BLaER1 (cell line): ENCODE data around the gene LAMB2.

Experiments used
- H3K27ac ChIP-seq: shearing (Covaris generic); formaldehyde crosslinking; 2 replicates; pipeline ENCODE4 v1.8.1; 2022
- H3K27me3 ChIP-seq: shearing (Covaris generic); formaldehyde crosslinking; 2 replicates; pipeline ENCODE4 v1.8.1; 2022
- H3K36me3 ChIP-seq: shearing (Covaris generic); formaldehyde crosslinking; 2 replicates; pipeline ENCODE4 v1.8.1; 2022
- H3K4me1 ChIP-seq: shearing (Covaris generic); formaldehyde crosslinking; 2 replicates; pipeline ENCODE4 v1.8.1; 2022
- H3K4me2 ChIP-seq: shearing (Covaris generic); formaldehyde crosslinking; 2 replicates; pipeline ENCODE4 v1.8.1; 2022
- H3K4me3 ChIP-seq: shearing (Covaris generic); formaldehyde crosslinking; 2 replicates; pipeline ENCODE4 v1.8.1; 2022
- H3K9ac ChIP-seq: shearing (Covaris generic); formaldehyde crosslinking; 2 replicates; pipeline ENCODE4 v1.8.1; 2022
- H3K9me3 ChIP-seq: shearing (Covaris generic); formaldehyde crosslinking; 2 replicates; pipeline ENCODE4 v1.8.1; 2022
- H4K20me1 ChIP-seq: shearing (Covaris generic); formaldehyde crosslinking; 2 replicates; pipeline ENCODE4 v1.8.1; 2022
- Cebpa-rat ChIP-seq: shearing (Covaris generic); IDR thresholded peaks from 2 replicates; pipeline ENCODE4 v1.8.1; 2022

Gene LAMB2

DNA sequence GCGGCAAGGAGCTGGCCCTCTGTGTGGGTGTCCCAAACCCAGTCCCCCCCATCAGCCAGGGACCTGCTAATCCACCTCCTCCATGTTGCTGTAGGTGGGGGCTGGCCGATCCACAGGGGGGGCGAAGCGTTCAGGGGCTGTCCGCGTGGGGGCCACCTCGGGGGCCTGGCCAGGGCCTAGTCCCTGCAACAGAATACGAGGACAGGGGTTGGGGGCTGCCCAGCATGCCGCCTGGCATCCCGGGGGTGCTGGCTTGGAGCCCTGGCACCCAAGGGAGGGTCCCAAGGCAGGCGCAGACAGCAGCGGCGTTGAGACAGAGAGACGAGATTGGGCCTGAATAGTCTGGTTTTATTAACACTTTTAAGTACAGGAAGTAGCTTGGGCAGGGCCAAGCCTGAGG lies 24.5 kb downstream of the LAMB2 start:
- no peak overlapping the region for H3K4me3 ChIP-seq
- H4K20me1 ChIP-seq = no peaks in the 10 kb centered on the region
- no peak for TF ChIP-seq Cebpa-rat
- H3K9me3 ChIP-seq = no peaks in the 10 kb centered on the region
- H3K36me3 ChIP-seq = peaks cover 78% of the 10 kb centered on the region
- H3K9ac ChIP-seq = no peak overlapping the region
- no peaks in the 10 kb centered on the region for H3K27me3 ChIP-seq
- no peak overlapping the region for H3K27ac ChIP-seq
- H3K4me1 ChIP-seq = peaks cover 26% of the 10 kb centered on the region
- H3K4me2 ChIP-seq = no peak overlapping the region

DNA sequence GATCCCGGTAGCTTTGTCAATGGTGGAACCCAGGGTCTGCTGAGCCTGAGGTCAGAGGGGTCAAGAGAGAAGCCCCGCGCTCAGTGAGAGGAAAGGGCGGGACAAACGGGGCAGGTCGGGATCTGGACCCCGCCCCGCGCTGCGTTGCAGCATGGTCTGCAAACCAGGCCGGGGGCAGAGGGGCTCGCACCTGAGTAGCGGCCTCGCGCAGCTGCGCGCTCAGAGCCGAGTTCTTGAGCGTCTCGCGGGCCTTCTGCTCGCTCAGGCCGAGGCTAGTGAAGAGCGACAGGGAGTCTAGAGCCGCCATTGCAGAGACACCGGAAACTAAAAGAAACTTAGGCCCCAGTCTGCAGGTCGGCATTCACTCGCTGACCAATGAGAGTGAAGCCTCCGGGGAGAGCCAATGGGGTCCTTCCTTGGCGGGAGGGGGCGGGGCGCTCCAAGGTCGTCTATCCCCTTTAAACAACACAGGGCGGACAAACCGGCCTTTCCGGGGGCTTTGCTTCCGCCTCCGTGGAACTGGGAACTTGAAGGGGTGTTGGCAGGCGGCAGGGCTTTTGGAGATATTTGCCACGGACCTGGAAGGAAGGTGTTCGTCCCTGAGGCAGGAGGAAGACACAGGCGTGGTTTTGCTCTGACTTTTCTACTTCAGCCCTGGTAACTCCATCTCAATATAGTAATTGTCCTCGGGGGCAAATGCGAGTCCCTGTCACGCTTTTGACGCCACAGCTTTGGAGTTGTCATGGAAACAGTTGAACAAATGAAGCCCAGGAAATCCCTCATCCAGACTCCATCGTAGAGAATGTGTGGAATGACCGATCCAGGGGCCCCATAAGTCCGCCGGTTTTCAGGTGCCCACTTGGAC lies 28.2 kb downstream of the LAMB2 start, which contains the start of gene QARS1:
TSS of gene QARS1 (minus strand) at position 331 of the 865 bp plus-strand sequence. CDS start at position 307, 24 bp downstream.
- peaks cover 78% of the 10 kb centered on the region for H3K36me3 ChIP-seq
- no peak for TF ChIP-seq Cebpa-rat

GRCh38 chr3:49104052-49104426 lies 28.8 kb downstream of the LAMB2 start:
- Histone ChIP-seq H3K4me2 (peak overlapping the region; percentile 99), H3K9ac (peak overlapping the region; percentile 94), H3K27me3 (no peaks in the 10 kb centered on the region), H3K9me3 (no peaks in the 10 kb centered on the region), H4K20me1 (no peaks in the 10 kb centered on the region), H3K36me3 (peaks cover 78% of the 10 kb centered on the region), H3K4me1 (peaks cover 32% of the 10 kb centered on the region), H3K4me3 (peak overlapping the region; percentile 84), H3K27ac (peak overlapping the region; percentile 92)
- TF ChIP-seq Cebpa-rat = no peak

More for the DNA sequence above, 28.2 kb downstream of the LAMB2 start, which contains the start of gene QARS1:
- H3K27me3 ChIP-seq = no peaks in the 10 kb centered on the region
- peak within 1 kb of the TSS; percentile 94 for H3K9ac ChIP-seq
- no peaks in the 10 kb centered on the region for H3K9me3 ChIP-seq
- peak within 1 kb of the TSS; percentile 99 for H3K4me2 ChIP-seq
- peak within 1 kb of the TSS; percentile 84 for H3K4me3 ChIP-seq
- peaks cover 32% of the 10 kb centered on the region for H3K4me1 ChIP-seq
- no peaks in the 10 kb centered on the region for H4K20me1 ChIP-seq
- peak within 1 kb of the TSS; percentile 92 for H3K27ac ChIP-seq

DNA sequence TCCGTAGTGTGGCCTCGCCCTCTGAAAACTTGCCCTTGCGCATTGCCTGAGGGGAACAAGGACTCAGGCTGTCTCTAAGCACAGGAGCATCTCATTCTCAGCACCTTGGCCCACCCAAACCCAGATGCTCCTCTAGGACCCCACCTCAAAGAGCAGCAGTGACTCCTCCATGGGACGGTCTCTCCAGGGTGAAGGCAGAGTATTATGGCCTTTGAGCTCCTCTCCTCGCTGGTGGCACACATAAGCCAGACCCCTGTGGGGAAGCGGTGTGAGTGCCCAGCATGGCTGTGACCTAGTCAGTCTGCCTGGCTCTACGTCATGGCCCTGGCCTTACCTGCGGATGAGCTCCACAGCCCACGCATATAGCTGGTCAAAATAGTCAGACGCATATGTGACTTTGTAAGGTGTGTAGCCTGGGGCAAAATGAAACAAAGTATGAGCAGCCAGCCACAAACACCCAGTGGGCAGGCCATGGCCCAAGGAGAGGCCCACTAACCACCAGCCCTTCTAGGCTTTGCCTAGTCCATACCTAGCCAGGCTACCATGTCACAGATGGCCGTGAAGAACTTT lies 32.7 kb downstream of the LAMB2 start:
- no peak for TF ChIP-seq Cebpa-rat
- no peak overlapping the region for H3K9ac ChIP-seq
- peaks cover 23% of the 10 kb centered on the region for H3K4me1 ChIP-seq
- H3K27me3 ChIP-seq = no peaks in the 10 kb centered on the region
- H3K27ac ChIP-seq = no peak overlapping the region
- H3K36me3 ChIP-seq = peaks cover 81% of the 10 kb centered on the region
- no peaks in the 10 kb centered on the region for H3K9me3 ChIP-seq
- H3K4me2 ChIP-seq = no peak overlapping the region
- H3K4me3 ChIP-seq = no peak overlapping the region
- H4K20me1 ChIP-seq = no peaks in the 10 kb centered on the region

DNA sequence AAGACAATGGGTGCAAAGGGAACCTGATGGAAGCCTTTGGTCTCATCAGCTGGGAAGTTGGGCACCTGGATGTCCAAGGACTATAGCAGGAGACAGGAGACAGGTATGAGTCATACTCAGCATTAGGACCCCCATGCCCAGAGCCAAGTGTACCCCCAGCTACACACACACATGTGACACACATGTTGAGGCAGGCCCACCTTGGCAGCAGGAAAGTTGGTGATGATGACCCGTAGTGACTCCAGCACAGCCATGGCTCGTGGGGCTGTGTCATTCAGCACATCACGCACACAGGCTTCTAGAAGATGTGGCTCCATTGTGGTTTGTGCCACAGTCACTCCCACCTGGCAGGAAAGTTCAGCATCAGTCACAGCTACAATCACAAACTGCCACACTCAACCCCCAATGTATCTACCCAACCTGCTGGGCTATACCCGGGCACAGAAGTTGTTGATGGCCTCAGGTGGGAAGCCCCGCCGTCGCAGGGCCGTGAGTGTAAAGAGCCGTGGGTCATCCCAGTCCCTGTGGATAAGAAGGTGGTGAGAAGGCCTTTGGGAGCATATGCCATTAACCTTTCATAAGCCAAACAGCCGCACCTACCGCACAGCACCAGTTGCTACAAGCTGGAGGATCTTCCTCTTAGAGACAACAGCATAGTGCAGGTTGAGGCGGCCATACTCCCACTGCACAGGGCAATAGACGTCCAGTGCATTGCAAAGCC lies 33.8 kb downstream of the LAMB2 start:
- Histone ChIP-seq H3K27ac (no peak overlapping the region), H3K4me1 (peaks cover 25% of the 10 kb centered on the region), H3K27me3 (no peaks in the 10 kb centered on the region), H3K36me3 (peaks cover 81% of the 10 kb centered on the region), H3K4me3 (no peak overlapping the region), H3K4me2 (no peak overlapping the region), H3K9ac (no peak overlapping the region), H4K20me1 (no peaks in the 10 kb centered on the region), H3K9me3 (no peaks in the 10 kb centered on the region)
- TF ChIP-seq Cebpa-rat = no peak

DNA sequence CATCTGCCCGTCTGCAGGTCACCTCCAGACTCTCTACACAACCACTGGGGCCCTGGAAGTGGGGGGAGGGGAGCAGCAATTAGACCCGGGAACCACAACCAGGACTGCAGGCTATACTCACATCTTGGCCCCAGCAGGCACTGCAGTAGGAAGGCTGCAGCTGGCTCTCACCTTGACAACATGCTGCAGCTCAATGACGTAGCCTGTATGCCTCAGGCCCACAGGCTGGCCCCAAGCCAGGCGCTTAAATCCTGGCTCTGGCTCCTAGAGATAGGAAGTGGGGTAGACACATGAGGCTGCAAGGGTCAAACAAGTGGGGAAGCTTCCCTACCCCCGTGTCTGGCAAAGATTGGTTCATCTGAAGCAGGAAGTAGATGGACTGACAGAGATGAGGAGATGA lies 34.4 kb downstream of the LAMB2 start:
- peaks cover 18% of the 10 kb centered on the region for H3K4me1 ChIP-seq
- no peak overlapping the region for H3K9ac ChIP-seq
- no peak overlapping the region for H3K4me2 ChIP-seq
- no peaks in the 10 kb centered on the region for H4K20me1 ChIP-seq
- H3K27me3 ChIP-seq = no peaks in the 10 kb centered on the region
- peaks cover 78% of the 10 kb centered on the region for H3K36me3 ChIP-seq
- H3K27ac ChIP-seq = no peak overlapping the region
- H3K9me3 ChIP-seq = no peaks in the 10 kb centered on the region
- no peak overlapping the region for H3K4me3 ChIP-seq
- no peak for TF ChIP-seq Cebpa-rat

GRCh38 chr3:49093853-49094767 lies 38.7 kb downstream of the LAMB2 start, which contains the start of gene QRICH1:
Gene QRICH1 (minus strand): TSS chr3:49094071. CDS start chr3:49077017, 17,054 bp downstream.
- H3K36me3 ChIP-seq = peaks cover 64% of the 10 kb centered on the region
- H3K4me2 ChIP-seq = peak within 1 kb of the TSS; percentile 94
- H3K4me1 ChIP-seq = peaks cover 36% of the 10 kb centered on the region

DNA sequence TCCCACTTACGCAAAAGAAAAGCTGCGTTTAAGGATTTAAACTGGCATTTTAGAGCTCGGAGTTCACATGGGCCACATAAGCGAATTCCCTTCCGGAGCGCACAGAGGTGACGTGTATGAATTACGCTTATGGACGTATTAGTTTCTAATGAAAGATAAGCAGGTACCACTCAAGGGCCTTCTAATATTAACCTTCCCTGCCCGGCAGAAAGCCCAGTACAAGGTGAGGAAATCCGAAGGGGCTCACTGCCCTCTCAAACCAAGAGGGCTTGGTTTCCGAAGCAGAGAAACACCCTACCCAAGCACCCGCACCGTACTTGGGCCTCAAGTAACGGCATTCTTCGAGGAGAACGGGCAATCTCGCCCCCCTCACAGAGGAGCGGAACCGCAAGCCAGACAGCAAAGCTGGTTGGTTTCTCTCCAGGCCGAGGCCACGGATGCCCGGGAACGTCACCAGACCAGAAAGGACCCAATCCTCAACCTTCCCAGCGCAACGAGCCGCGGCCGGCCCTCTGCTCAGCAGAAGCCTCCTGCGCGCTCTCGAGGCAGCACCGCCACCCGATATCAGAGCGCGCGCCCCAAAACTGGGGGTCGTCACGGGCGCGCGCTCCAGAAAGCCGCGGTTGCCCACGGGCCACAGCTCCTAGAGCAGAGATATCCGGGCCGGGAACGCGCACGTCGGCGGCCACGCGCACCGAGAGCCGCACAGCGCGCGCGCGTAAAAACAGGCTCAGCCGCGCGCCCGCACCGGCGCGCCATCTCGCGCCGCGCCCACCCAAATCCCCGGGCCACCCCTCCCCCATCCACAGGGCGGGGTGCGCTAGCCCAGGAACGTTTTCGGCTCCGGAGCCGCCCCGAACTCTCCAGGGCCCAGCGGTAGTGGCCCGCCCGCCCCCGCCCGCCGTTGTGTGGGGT lies 39.7 kb downstream of the LAMB2 start:
- Histone ChIP-seq H3K9me3 (no peaks in the 10 kb centered on the region), H3K4me1 (peaks cover 36% of the 10 kb centered on the region), H3K4me2 (peak overlapping the region; percentile 94), H3K9ac (peak overlapping the region; percentile 96), H4K20me1 (peaks cover 51% of the 10 kb centered on the region), H3K4me3 (peak overlapping the region; percentile 78), H3K27me3 (no peaks in the 10 kb centered on the region), H3K36me3 (peaks cover 64% of the 10 kb centered on the region), H3K27ac (peak overlapping the region; percentile 97)
- no peak for TF ChIP-seq Cebpa-rat

More at GRCh38 chr3:49093853-49094767, 38.7 kb downstream of the LAMB2 start, which contains the start of gene QRICH1:
- H4K20me1 ChIP-seq = peaks cover 42% of the 10 kb centered on the region
- H3K9ac ChIP-seq = peak within 1 kb of the TSS; percentile 96
- TF ChIP-seq Cebpa-rat = no peak
- H3K4me3 ChIP-seq = peak within 1 kb of the TSS; percentile 78
- no peaks in the 10 kb centered on the region for H3K27me3 ChIP-seq
- H3K27ac ChIP-seq = peak within 1 kb of the TSS; percentile 97
- H3K9me3 ChIP-seq = no peaks in the 10 kb centered on the region
